HepG2 (cell line): ENCODE results near the gene IL2RA. TPM values are rescaled to one million over a fixed set of nuclear protein-coding genes. Genes with fewer than 3 reads are reported as not detected.

Experiments
- ARID2 ChIP-seq: sonication (generic); formaldehyde crosslinking; IDR thresholded peaks from 2 replicates; pipeline ENCODE4 v1.8.1; 2022; ENCODE audit warnings: mild to moderate bottlenecking, missing genetic modification reagents, borderline replicate concordance
- CBX5 ChIP-seq: sonication (generic); formaldehyde crosslinking; IDR thresholded peaks from 2 replicates; pipeline ENCODE4 v1.4.0; 2020; ENCODE audit warnings: missing genetic modification reagents, borderline replicate concordance
- ETS1 ChIP-seq: sonication (generic); formaldehyde crosslinking; IDR thresholded peaks from 2 replicates; pipeline ENCODE4 v1.4.0; 2020; ENCODE audit warnings: missing genetic modification reagents
- HIVEP1 ChIP-seq: sonication (generic); formaldehyde crosslinking; IDR thresholded peaks from 2 replicates; pipeline ENCODE4 v1.4.0; 2020; ENCODE audit warnings: mild to moderate bottlenecking, missing genetic modification reagents
- NCOA5 ChIP-seq: sonication (generic); formaldehyde crosslinking; IDR thresholded peaks from 2 replicates; pipeline ENCODE4 v1.4.0; 2020; ENCODE audit warnings: missing genetic modification reagents
- NFIC ChIP-seq: IDR thresholded peaks from 2 replicates; pipeline ENCODE4 v1.6.1; 2012; ENCODE audit warnings: mild to moderate bottlenecking, low read length, inconsistent platforms
- PPARG ChIP-seq: conservative IDR thresholded peaks from 2 replicates; pipeline ENCODE4 v1.6.1; 2016; ENCODE audit warnings: missing biosample characterization, missing genetic modification reagents
- SMAD9 ChIP-seq: sonication (generic); formaldehyde crosslinking; IDR thresholded peaks from 2 replicates; pipeline ENCODE4 v1.5.1; 2020; ENCODE audit warnings: mild to moderate bottlenecking, missing genetic modification reagents
- SP2 ChIP-seq: sonication (generic); formaldehyde crosslinking; IDR thresholded peaks from 2 replicates; pipeline ENCODE4 v1.5.1; 2020; ENCODE audit warnings: mild to moderate bottlenecking, missing genetic modification reagents
- THRA ChIP-seq: sonication (generic); formaldehyde crosslinking; IDR thresholded peaks from 2 replicates; pipeline ENCODE4 v1.4.0; 2020; ENCODE audit warnings: missing genetic modification reagents, borderline replicate concordance
- XRCC5 ChIP-seq: fragments of 200-400 bp; formaldehyde crosslinking; optimal IDR thresholded peaks from 2 replicates; pipeline ENCODE3; 2017; ENCODE audit warnings: mild to moderate bottlenecking, low read length
- ZNF503 ChIP-seq: sonication (generic); formaldehyde crosslinking; IDR thresholded peaks from 2 replicates; pipeline ENCODE4 v1.4.0; 2020; ENCODE audit warnings: missing genetic modification reagents
- ZNF549 ChIP-seq: sonication (generic); formaldehyde crosslinking; IDR thresholded peaks from 2 replicates; pipeline ENCODE4 v1.5.0; 2020; ENCODE audit warnings: missing genetic modification reagents
- ZNF841 ChIP-seq: sonication (generic); formaldehyde crosslinking; IDR thresholded peaks from 2 replicates; pipeline ENCODE4 v1.8.1; 2023; ENCODE audit warnings: missing genetic modification reagents, borderline replicate concordance
- polyA plus RNA-seq, 8 experiments: library from polyadenylated mRNA; depleted of rRNA in 3 of 8; stranded (reverse) in 7 of 8; unstranded in 1 of 8; fragments of >200 nt; fragmentation: Illumina TruSeq in 4 of 8; extraction: Trizol in 4 of 8; gene quantifications; 2 replicates each; pipeline versions ENCODE4 v1.2.1 to v1.2.3, GENCODE V29; 2011 to 2016; ENCODE audit warnings: low read depth in 4 of 8, missing spikeins in 1 of 8, mixed read lengths in 1 of 8; ENCODE audit not compliant: insufficient read depth in 1 of 8
- total RNA-seq, 5 experiments: library from RNA; depleted of rRNA; stranded (reverse); fragments of >200 nt; fragmentation: Illumina TruSeq; extraction: Trizol; gene quantifications; 2 replicates each; pipeline ENCODE4 v1.2.3, GENCODE V29; 2016; ENCODE audit warnings: low read depth in 1 of 5
- TF ChIP-seq, protein P1 (sequence below): sonication (generic); formaldehyde crosslinking; IDR thresholded peaks from 2 replicates; pipeline ENCODE4 v1.4.0; 2020; ENCODE audit warnings: missing genetic modification reagents
- TF ChIP-seq, protein P2 (sequence below): sonication (generic); formaldehyde crosslinking; IDR thresholded peaks from 2 replicates; pipeline ENCODE4 v1.8.1; 2023; ENCODE audit warnings: missing genetic modification reagents, mild to moderate bottlenecking, borderline replicate concordance
- TF ChIP-seq, protein P3 (sequence below): sonication (generic); formaldehyde crosslinking; IDR thresholded peaks from 2 replicates; pipeline ENCODE4 v1.5.1; 2020; ENCODE audit warnings: missing genetic modification reagents, mild to moderate bottlenecking, borderline replicate concordance
- TF ChIP-seq, protein P4 (sequence below): sonication (generic); formaldehyde crosslinking; IDR thresholded peaks from 2 replicates; pipeline ENCODE4 v1.8.0; 2022; ENCODE audit warnings: low read depth, missing genetic modification reagents
- TF ChIP-seq, protein P5 (sequence below): sonication (generic); formaldehyde crosslinking; IDR thresholded peaks from 2 replicates; pipeline ENCODE4 v1.4.0; 2020; ENCODE audit warnings: mild to moderate bottlenecking, missing genetic modification reagents

IL2RA gene
- total and polyA plus RNA-seq, 2 of the 13 experiments (the other 11 are each of a cell fraction or from before 2014, with no cell fraction given), result not detected

- TF ChIP-seq ZNF503 (CRISPR knock-in tag), result no peak
- TF ChIP-seq NFIC, result peak; percentile 25; the same call in 1 of the 2 replicates
- TF ChIP-seq, protein P1, sequence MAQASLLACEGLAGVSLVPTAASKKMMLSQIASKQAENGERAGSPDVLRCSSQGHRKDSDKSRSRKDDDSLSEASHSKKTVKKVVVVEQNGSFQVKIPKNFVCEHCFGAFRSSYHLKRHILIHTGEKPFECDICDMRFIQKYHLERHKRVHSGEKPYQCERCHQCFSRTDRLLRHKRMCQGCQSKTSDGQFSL, result no peak
- TF ChIP-seq NCOA5, result no peak
- TF ChIP-seq ETS1 (CRISPR knock-in tag), result no peak
- no peak for TF ChIP-seq XRCC5
- TF ChIP-seq, protein P2, sequence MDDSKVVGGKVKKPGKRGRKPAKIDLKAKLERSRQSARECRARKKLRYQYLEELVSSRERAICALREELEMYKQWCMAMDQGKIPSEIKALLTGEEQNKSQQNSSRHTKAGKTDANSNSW, result no peak
- TF ChIP-seq, protein P3, sequence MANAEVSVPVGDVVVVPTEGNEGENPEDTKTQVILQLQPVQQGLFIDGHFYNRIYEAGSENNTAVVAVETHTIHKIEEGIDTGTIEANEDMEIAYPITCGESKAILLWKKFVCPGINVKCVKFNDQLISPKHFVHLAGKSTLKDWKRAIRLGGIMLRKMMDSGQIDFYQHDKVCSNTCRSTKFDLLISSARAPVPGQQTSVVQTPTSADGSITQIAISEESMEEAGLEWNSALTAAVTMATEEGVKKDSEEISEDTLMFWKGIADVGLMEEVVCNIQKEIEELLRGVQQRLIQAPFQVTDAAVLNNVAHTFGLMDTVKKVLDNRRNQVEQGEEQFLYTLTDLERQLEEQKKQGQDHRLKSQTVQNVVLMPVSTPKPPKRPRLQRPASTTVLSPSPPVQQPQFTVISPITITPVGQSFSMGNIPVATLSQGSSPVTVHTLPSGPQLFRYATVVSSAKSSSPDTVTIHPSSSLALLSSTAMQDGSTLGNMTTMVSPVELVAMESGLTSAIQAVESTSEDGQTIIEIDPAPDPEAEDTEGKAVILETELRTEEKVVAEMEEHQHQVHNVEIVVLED (CRISPR knock-in tag), result no peak
- no peak for TF ChIP-seq ZNF549 (CRISPR knock-in tag)
- TF ChIP-seq PPARG (CRISPR knock-in tag), result no peak
- no peak for TF ChIP-seq SMAD9 (CRISPR knock-in tag)
- TF ChIP-seq CBX5 (CRISPR knock-in tag), result no peak
- no peak for TF ChIP-seq ZNF841 (CRISPR knock-in tag)
- TF ChIP-seq, protein P4, sequence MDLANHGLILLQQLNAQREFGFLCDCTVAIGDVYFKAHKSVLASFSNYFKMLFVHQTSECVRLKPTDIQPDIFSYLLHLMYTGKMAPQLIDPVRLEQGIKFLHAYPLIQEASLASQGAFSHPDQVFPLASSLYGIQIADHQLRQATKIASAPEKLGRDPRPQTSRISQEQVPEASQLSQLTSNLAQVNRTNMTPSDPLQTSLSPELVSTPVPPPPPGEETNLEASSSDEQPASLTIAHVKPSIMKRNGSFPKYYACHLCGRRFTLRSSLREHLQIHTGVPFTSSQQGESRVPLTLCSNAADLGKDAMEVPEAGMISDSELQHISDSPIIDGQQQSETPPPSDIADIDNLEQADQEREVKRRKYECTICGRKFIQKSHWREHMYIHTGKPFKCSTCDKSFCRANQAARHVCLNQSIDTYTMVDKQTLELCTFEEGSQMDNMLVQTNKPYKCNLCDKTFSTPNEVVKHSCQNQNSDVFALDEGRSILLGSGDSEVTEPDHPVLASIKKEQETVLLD (CRISPR knock-in tag), result no peak
- TF ChIP-seq, protein P5, sequence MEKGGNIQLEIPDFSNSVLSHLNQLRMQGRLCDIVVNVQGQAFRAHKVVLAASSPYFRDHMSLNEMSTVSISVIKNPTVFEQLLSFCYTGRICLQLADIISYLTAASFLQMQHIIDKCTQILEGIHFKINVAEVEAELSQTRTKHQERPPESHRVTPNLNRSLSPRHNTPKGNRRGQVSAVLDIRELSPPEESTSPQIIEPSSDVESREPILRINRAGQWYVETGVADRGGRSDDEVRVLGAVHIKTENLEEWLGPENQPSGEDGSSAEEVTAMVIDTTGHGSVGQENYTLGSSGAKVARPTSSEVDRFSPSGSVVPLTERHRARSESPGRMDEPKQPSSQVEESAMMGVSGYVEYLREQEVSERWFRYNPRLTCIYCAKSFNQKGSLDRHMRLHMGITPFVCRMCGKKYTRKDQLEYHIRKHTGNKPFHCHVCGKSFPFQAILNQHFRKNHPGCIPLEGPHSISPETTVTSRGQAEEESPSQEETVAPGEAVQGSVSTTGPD (CRISPR knock-in tag), result no peak
- no peak for TF ChIP-seq ARID2 (CRISPR knock-in tag)
- no peak for TF ChIP-seq SP2 (CRISPR knock-in tag)
- no peak for TF ChIP-seq THRA (CRISPR knock-in tag)
- no peak for TF ChIP-seq HIVEP1 (CRISPR knock-in tag)
Measured at GRCh38 chr10:6053816-6054631, 8.1 kb downstream of the IL2RA start (continued).
